SKM-1 treated with dmso at 0.1 percent for 144 hours (cell line): ENCODE results near the gene CASTOR1.

Experiments used
- DNase-seq: peaks from one replicate; lab custom pipeline; 2025; ENCODE audit not compliant: unreplicated experiment; lab: John Stamatoyannopoulos, UW

The CASTOR1 gene

DNA sequence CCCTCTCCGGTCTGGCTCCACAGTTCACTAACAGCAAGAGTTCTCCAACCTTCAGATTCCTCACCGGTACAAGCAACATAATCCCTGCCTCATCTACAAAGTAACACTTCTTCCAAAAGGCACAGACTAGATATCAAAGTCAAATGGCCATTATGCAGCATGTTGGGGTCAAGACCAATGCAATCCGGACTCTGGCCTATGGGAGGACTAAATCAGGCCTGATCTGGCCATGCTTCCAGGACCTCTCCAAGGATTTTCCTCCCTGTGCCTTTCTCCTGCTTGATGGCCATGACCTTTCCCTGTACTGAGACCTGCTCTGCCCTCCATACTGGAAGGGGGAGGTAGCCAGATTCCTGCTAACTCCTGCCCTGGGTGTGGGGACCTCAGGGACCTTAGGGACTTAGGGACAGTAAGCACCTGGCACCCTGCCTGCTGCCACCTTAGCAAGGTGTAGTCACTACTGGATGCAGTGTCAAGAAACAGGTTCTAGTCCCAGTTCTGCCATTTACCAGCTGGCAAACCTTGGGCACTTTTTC, 30.8 kb upstream of the CASTOR1 start:
- DNase-seq = no peak

DNA sequence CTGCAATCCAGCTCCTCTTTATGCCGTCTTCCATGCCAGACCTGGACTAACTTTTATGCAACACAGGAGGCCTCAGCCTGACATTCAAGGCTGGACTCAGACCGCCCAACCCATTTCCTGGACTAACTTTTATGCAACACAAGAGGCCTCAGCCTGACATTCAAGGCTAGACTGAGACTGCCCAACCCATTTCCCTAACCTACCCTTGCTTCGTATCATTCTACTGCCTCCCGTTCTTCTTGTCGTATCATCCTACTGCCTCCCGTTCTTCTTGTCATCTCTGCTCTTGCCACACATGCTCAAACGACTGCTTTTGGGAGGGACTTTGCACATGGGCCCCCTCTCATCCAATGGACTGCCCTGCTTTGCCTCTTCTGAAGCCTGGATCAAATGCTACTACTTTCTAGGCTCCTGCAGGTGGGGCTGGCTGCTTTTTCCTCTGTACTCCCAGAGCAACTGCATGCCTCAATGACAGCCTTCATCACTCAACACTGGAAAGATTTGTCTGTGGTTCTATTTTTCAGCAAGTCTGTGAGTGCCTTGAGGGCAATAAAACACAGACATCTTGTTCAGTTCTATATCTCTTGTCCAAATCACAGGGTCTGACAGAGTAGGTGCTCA, 29.6 kb upstream of the CASTOR1 start:
- no peak for DNase-seq

DNA sequence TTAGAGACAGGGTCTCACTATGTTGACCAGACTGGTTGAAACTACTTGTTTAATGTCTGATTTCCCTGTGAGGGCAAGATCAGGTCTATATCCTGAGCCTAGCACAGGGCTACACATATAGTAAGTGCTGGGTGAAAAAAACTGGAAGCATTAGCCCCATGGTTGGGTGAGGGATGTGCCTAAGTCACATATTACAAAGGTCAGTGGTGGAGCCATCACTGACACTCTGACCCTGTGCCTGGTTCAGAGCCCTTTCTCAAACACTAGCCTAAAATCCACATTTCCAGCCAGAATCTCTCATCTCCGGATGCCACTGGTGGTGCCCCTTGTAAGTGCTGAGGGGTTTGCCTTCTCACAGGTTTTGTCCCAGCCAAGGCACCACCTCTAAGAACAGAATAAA, 28.5 kb upstream of the CASTOR1 start:
- DNase-seq = no peak

DNA sequence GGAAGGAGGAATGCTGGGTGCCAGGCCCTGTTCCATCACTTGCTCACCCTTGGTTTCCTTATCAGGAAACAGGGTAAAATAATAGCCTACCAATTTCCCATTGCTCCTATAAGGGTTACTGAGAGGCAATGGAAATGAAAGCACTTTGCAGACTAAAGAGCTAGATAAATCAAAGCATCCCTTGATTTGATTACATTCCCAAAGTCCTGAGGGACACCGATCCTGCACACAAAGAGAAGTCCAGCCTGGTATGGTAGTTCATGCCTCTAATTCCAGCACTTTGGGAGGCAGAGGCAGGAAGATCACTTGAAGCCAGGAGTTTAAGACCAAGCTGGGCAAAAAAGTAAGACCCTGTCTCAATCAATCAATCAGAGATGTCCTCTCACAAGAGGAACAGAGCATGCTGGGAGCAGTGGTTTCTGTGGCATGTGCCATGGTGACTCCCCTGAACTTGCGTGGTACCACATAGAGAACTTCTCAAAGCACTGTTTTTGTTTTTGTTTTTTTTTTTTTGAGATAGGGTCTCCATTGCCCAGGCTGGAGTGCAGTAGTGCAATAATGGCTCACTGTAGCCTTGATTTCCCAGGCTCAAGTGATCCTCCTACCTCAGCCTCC, 26.8 kb upstream of the CASTOR1 start:
- no peak for DNase-seq

DNA sequence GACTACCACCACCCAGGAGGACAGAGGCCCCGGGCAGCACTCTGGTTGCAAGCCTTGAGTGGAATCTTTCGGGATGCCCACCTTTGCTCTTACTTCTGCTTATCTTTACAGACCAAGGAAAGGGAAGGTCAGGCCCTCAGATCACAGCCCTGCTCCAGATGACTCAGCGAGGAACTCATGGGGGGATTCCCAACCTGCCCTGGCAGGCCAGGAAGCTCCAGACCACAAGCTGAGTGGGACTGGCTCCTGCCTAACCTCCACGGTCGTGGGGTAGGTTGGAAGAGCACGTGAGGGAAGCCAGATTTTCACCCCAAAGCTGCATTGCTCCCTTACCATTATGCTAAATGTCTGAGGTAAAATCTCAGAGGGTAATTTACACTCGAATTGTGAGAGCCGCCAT, 25.6 kb upstream of the CASTOR1 start:
- no peak for DNase-seq

DNA sequence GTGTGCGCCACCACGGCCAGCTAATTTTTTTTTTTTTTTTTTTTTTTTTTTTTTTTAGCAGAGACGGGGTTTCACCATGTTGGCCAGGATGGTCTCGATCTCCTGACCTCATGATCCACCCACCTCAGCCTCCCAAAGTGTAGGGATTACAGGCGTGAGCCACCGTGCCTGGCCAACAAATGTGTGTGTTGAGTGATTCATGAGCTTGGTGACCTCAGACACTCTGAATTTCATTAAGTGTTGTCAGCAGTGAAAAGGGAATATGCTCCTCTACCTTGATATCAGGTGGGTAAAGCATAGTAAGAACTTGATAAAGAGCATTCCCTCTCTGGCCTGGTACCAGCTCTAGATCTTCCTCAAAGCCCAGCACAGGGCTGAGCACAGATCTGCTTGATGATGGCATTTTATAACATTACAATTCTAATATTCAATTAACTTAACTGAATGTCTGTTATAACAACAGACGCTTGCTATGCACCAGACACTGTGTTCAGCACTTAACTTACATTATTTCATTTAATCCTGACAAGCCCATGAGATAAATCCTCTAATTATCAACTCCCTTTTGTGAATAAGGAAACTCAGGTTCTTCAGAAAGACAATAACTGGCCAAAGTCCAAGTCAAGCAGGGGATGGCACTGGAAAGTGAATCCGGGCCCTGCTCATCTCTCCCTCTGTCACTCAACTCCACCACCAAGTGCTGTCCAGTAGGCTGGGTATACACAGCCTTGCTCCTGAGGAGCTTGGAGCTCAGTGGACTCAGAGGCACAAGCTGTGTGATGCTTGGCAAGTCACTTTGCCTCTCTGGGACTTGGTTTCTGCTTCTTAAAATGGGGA, 24.4 kb upstream of the CASTOR1 start:
- no peak for DNase-seq

DNA sequence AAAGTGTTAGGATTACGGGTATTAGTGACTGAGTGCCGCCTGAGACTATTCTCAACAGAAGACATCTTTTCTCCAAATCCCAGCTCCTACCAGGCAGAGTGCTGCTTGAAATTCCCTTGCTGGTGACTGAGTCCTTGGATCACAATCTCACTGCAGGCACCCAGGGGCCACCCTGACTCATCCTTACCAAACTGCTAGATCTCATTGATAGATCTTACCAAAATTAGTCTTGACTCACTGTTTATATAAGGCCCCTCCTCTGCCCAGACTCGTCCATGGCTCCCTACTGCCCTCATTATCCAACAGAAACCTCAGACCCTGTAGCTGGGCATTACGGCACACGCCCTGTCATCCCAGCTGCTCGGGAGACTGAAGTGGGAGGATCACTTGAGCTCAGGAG, 22.7 kb upstream of the CASTOR1 start:
- DNase-seq = no peak

DNA sequence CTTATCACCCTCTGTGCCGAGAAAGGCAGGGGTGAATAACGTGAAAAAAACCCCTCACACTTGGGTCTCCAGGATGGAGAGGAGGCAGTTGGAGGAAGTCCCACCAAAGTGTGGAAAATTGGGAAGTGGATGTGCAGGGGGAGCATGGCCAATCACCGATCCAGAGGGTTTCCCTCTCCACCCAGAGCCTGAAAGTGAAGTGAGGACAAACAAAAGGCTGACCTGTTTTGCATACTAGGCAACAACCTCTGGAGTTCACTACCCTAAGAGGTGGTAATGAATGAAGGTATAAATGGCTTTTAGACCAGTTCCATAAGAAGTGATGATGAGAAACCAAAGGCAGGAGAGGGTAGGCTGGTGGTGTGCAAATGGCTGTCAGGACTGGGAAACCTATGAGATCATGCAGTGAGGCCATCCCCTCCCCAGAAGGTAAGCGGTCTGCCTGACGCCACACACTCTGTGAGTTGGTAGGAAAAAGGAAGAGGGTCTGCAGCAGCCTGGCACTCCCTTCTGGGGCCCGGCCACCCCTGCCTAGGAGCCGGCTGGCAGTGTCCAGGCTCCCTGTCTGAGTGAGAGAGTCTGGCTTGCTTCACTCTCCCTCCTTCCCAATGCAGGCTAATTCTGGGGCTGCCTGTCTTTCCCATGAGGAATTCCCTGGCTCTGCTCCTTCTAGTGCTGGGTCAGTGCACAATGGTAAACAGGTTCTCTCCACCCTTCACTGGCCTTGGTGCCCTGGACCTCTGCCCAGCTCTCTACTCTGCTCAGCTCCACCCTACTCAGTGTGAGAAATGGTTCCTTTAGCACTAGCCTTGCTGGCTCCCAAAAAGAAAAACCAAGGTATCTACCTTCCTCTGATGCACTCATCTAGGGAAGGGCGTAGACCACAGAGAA, 21.8 kb upstream of the CASTOR1 start:
- DNase-seq = no peak

DNA sequence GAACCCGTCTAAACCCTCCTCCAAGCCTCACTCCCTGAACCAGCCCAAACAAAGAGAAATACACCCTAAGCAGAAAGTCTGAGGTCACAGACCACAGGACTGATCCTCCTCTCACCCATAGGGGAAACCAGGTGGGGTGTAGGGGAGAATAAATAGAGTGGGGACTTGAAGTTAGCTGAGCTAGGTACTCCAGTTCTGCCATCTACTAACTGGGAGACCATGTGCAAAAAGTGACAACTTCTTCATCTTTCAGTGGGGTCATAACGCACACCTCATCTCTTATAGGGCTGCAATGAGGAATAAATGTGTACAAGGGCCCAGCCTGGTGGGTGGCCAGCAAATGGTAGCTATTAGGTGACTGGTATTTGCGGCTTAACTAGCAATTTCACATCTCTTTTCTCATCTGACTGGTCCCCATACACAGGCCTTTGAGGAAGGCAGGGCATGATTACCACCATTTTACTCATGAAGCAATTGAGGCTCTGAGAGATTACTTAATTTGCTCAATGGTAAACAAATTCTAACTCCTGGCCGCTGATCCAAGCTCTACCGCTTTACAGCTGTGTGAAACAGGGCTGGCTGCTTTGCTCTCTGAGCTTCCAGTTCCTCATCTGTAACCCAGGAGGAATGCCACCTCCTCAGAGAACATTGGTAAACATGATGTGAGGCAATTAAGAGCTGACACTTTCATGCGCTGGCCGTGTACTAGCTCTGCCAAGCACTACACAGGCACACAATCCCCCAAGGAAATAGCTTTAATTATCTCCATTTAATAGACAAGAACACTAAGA, 20.8 kb upstream of the CASTOR1 start:
- peak; percentile 73 for DNase-seq

DNA sequence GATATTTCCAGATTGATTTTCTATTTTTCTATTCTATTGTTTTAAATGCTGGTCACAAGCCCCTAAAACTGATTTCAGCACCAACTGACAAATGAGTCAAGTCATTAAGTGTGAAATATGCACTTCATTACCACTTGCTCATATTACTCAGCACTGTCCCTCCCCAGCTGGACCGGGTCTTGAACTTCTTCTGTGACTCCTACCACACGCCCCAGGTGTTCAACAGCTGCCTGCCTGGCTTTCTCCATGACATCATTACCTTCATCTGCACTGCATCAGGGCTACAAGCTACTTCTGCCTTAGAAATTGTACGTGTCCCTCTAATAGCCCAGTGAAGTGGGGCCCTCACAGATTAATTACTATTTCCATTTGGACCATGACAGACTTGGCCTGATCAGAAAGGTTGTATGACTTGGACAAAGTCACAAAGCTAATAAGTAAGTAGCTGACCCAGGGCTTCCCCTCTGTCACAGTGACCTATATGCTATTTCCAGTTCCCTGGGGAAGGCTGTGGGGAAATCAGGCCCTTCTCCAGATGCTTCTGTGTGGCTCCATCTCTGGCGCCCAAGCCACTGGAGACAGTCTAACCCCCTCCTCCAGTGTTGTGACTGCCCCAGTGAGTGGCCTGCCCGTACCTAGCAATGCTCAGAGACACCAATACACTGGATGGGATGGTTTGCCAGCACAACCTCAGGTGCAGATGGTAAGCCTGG, 19.4 kb upstream of the CASTOR1 start:
- DNase-seq = no peak

DNA sequence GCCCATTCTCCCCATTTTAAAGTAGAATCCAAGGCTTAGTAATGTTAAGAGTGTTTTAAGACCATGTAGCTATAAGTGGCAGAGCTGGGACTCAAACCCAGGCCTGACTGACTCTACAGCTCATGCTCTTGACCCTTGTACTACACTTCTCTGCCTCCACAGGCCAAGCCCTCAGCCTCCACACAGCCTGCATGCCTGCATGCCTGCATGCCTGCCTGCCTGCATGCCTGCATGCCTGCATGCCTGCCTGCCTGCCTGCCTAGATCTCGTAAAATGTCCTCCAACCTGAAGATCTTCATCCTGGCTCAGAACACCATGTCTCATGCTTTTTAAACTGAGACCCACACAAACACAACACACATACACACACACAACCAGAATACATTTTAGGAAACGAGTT, 18.8 kb upstream of the CASTOR1 start:
- no peak for DNase-seq

DNA sequence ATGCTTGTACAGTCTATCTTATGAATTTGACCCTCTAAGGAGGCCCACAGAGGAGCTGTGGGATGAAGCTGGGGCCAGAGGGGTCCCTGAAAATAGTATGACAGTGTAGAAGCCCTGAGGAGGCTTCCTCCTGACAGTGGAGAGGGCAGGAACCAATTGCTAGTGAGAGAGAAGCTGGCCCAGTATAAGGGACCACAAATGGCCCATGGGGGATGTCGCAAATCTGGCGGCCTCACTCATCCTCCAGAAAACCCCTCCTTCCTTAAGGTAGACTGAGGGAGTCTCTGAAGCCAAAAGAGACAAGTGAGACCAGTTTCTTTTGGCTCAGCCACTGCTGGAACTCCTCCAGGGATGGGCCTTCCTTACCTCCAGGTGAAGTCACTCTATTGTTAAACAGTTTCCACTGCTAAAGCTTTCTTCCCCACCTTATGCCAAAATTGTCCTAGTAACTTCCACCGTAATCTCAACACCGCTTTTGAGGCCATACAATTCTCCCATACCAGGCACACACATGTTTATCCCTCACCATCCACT, 17.8 kb upstream of the CASTOR1 start:
- DNase-seq = no peak

DNA sequence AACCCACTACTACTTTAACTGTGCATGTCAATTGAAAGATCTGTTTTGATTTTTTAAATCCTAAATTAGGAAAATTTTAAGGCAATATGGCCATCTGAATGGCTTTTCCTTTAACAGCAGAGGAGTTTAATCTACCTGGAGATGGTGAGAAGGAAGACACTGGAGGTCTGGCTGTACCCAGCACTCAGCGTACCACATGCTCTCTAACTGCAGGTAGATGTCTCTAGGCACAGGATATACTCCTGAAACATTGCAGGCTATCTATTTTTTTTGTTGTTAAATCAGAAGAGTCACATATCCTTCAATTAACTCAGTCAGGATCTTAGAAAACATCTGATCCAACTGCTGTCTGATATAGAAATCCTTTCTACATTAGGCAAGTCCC, 17.3 kb upstream of the CASTOR1 start:
- no peak for DNase-seq

DNA sequence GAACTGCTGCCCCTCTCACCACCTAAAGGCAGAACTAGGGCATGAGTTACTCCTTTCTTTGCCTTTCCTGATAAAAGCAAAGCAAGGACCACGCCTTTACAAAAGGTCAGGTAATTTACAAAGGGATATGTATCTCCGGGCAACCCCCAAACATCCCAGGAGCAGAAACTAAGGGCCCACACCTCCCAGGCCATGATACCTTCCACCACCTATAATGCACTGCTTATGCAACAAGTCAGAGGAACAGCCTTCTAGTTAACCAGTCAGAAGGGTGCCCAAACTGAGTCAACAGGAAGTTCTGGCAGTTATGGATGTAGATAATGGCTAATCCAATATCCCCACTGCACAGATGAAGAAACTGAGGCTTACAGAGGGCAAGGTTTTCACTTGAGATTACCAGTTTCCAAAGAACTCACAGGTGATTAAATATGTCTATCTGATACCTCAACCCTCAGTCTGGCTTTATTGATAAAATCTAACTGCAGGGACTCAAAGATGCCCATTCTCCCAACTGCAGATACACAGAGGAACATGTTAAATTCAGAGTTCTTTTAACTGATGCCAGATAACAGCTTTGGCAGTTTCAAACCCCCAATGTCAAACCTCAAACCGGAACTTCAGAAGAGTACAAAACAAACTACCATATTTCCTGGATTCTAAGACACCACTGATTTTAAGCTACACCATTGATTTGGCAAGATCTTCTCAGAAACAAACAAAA, 16.8 kb upstream of the CASTOR1 start:
- DNase-seq = peak; percentile 51

DNA sequence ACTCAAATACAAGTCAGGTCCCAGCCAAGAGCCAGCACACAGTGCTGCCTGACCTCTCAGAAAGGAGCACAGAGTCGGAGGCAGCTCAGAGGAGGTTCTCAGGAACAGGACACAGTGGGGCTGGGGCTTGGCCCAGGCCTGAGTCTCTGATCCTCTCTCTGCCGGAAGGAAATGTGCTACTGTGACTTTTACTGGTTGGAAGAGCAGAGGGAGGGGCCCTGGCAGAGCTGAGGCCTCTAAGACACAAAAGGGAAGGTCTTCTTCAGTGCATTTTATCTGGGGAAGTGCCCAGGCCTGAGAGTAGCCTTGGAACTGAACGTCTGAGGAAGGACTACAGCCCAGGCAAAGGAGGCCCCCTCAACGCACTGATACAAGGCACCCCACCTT, 16.2 kb upstream of the CASTOR1 start:
- DNase-seq = peak; percentile 90

DNA sequence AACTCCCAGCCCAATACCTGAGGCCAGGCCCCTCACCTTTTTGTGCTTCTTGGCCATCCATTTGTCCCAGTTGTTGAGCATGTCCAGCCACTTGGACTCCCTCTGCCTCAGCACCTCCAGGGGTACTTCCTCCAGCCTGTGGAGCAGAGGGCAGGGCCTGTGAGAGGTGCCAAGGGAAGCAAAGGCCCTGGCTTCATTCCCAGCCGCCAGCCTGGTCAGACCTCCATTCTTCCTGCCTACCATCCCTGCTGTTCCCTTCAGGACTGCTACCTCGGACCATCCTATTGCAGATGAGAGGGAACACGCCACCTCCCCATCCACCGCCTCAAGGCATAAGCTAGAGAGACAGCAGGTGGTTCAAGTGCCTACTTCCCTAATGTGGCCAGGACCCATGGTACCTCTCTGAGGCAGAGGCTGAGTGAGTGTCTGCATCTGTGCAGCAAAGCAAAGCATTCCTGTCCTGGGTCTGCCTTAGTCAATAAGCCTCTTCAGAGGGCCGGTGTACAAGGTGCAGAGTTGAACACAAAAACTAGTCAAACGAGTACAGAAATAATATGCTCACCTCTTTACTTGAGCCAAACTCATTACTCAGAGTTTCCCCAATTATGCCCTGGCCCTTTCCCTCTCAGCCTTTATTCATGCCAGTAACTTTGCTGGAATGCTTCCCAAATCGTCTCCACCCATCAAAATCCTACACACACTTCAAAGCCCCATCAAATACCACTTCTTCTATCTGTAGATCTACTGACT, 15.4 kb upstream of the CASTOR1 start:
- DNase-seq = no peak

DNA sequence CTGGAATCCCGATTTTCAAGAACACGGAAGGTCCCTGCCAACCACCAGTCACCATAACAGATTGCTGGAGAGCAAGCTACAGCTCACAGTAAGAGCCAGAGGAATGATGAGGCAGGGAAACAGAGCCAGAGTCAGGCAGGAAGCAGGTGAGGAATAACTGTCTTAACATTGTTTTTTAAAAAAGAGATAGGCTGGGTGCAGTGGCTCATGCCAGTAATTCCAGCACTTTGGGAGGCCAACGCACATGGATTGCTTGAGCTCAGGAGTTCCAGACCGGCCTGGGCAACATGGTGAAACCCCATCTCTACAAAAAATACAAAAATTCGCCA, 13.5 kb upstream of the CASTOR1 start:
- no peak for DNase-seq
